ENCODE data around the gene VMP1.
"Not testable (repeated sequence)": the region's sequence is repeated elsewhere in the genome, so short reads cannot be mapped to it uniquely, and the experiment has no call there.

VMP1 gene

DNA sequence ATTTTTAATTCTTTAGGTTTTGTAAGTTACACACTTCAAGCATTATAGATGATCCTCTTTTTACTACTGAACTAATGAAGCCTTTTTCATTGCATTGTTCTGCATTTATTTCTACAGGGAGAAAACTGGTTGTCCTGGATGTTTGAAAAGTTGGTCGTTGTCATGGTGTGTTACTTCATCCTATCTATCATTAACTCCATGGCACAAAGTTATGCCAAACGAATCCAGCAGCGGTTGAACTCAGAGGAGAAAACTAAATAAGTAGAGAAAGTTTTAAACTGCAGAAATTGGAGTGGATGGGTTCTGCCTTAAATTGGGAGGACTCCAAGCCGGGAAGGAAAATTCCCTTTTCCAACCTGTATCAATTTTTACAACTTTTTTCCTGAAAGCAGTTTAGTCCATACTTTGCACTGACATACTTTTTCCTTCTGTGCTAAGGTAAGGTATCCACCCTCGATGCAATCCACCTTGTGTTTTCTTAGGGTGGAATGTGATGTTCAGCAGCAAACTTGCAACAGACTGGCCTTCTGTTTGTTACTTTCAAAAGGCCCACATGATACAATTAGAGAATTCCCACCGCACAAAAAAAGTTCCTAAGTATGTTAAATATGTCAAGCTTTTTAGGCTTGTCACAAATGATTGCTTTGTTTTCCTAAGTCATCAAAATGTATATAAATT, 132.3 kb downstream of the VMP1 start:
- no peak for DNase-seq

DNA sequence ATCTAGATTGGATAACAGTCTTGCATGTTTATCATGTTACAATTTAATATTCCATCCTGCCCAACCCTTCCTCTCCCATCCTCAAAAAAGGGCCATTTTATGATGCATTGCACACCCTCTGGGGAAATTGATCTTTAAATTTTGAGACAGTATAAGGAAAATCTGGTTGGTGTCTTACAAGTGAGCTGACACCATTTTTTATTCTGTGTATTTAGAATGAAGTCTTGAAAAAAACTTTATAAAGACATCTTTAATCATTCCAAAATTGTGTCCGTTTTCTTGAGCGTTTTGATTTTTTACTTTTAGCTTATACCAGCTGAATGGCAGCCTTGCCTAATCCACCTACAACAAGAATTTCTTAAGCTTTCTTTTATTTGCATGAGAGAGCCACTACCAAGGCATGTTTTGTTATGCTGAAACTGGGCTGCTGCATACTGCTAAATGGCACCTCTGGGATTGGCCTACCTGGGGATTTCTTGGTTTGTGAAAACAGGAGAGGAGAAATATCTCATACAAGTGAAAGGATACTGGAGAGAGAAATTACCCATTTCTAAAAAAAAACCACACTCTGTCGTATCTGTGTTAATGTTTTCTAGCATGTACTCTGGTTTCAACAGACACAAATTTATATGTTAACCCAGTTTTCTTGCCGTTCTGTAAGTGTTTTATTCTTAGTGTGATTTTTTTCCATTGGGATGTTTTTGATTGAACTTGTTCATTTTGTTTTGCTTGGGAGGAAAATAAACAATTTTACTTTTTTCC, 133.1 kb downstream of the VMP1 start:
- DNase-seq, result no peak

GRCh38 chr17:59841091-59841881, 133.8 kb downstream of the VMP1 start:
- DNase-seq, result not testable (repeated sequence)

DNA sequence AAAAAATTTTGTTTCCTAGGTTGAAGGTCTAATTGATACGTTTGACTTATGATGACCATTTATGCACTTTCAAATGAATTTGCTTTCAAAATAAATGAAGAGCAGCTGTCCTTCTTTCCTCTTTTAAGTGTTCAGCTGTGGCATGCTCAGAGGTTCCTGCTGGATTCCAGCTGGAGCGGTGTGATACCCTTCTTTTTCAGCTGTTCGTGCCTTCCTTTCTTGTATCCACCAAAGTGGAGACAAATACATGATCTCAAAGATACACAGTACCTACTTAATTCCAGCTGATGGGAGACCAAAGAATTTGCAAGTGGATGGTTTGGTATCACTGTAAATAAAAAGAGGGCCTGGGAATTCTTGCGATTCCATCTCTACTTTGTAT, 134.4 kb downstream of the VMP1 start:
- DNase-seq, result not testable (repeated sequence)

GRCh38 chr17:59842901-59843652, 135.6 kb downstream of the VMP1 start:
- no peak for DNase-seq

DNA sequence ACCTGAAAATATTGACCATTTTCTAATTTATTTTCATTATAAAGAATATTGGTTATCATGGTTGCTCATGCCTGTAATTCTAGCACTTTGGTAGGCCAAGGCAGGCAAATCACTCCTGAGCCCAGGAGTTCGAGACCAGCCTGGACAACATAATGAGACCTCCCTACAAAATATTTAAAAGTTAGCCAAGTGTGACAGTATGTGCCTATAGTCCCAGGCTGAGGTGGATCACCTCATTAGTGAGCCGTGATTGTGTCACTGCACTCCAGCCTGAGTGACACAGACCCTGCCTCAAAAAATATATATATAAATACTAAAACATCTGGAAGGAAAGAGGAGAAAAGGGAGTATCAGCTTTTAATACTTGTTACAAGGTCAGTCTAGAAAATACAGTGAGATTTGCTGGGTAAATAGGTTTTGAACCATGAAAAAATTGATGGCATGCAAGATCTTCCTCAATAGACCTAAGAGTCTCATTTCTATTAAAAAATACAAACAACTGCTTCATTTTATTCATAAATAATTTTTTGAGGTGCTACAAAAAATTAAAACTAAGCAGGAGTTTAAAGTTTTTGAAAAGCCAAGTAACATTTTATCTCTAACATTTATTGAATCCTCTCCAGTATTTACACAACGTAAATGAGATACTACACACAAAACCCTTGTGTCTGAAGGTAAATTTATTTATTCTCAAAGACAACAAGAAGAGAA, 137.6 kb downstream of the VMP1 start:
- DNase-seq, result no peak

DNA sequence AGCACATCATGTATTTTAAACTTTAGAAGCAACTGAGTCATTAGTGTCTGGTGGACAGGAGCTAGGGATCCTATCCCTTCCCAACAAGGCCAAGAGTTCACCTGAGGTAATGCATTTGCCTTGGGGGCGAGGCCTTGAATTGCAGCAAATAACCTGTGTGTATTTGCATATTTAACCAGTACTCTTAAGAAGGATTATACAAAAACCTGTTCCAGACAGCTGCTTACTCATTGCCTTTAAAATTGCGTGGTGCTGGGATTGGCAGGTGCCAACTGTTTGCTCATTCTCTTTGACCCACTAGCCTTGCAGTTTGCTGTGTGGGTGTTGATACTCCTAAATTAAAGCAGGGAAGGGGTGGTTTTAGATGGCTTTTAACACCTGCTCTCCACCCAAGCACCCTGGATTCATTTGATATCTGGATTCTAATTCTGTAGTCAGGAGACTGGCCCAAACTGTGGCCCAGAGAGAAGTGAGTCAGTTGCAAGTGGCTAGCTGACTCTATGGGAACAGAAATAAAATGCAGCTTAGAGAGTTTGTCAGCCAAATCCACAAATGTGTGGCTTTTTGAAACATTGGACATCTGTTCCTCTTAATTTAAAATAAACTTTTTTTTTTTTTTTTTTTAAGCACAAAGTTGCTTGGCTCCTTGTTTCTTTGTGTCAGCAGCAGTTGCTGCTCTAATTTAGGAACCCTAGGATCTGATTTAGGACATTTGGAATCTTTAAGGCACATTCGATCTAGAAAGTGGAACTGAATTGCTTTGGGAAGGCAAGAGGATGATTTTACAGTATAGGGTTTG, 138.3 kb downstream of the VMP1 start:
- peak in 4 of 51 donors; percentile 2 to 31 (median 13) for DNase-seq

GRCh38 chr17:59846394-59847165, 139.1 kb downstream of the VMP1 start:
- DNase-seq, result peak in 1 of 51 donors; percentile 11

- no peak for DNase-seq
These were observed 140.9 kb downstream of the VMP1 start for GRCh38 chr17:59848385-59848668.

- DNase-seq, result peak in 1 of 51 donors; percentile 16
These were observed 141.3 kb downstream of the VMP1 start for GRCh38 chr17:59848778-59849177.

- DNase-seq, result not testable (repeated sequence)
These were observed 142.9 kb downstream of the VMP1 start for GRCh38 chr17:59850311-59850710.

DNA sequence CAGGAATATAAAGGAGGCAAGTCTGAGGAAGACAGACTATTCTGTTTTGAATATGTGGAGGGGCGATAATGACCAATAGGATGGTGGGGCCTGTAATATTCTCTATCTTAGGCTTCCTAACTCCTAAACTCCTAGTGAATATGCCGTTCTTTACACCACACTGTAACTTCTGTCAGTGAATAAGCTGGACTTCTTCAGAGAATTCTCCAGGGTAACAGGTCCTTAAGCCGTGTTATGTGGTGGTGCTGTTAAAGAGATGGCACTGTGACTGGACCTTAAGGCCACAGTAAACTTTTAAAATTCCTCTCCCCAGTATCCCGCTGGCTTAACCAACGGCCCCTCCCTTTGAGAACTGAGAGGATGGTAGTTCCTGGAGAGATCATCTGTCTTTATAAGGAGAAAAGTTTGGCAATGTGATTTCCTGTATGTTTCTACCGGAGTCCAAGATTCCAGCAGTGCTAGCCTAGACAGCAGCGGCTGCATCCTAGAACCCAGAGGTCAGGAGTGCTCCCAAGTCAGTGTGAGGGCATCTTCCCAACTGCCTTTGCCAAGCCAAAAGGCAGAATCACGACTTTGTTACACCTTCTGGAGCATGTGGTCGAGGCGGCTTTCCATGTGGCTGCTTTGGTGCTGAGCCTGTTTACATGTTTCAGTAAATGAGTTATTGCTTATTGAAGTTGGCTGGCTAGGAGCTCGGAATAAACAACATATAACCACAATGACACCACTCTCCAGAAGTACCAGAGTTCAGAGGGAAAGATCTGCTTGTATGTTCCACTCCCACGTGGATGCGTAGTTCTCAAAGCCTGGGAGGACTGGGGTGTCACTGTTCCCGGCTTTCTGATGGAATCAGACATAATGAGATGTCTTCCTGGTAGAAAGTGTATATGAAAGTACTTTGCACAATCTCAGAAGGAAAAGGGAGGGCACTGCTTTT, 144.3 kb downstream of the VMP1 start:
- DNase-seq, result no peak

GRCh38 chr17:59852847-59853167, 145.4 kb downstream of the VMP1 start:
- DNase-seq, result not testable (repeated sequence)

DNA sequence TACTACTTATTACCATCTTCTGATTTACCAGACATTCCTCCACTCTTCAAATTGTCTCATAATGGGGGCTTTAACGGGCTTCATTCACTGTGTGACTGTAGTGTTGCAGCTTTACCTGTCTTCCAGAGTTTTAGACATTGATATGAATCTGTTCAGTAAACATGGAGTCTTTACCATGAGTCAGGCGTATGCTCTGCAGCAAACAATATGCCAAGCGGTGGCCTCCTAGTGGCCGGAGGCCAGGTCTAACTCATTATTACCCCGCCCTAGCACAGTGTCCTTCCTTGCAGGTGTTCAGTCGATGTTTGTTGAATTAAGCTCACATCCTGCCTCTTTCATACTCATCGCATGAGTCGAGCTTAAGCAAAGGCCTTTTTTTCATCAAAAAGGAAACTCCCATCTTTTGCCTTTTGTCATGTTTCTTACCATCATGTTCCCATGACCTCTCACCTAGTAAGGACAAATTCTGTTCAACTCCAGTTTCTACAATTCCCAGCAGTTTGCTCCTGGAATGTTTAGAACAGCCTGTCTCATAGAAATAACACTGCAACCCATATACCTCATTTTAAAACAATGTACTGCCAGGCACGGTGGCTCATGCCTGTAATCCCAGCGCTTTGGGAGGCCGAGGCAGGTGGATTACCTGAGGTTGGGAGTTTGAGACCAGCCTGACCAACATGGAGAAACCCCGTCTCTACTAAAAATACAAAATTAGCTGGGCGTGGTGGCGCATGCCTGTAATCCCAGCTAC, 145.9 kb downstream of the VMP1 start:
- DNase-seq, result no peak

DNA sequence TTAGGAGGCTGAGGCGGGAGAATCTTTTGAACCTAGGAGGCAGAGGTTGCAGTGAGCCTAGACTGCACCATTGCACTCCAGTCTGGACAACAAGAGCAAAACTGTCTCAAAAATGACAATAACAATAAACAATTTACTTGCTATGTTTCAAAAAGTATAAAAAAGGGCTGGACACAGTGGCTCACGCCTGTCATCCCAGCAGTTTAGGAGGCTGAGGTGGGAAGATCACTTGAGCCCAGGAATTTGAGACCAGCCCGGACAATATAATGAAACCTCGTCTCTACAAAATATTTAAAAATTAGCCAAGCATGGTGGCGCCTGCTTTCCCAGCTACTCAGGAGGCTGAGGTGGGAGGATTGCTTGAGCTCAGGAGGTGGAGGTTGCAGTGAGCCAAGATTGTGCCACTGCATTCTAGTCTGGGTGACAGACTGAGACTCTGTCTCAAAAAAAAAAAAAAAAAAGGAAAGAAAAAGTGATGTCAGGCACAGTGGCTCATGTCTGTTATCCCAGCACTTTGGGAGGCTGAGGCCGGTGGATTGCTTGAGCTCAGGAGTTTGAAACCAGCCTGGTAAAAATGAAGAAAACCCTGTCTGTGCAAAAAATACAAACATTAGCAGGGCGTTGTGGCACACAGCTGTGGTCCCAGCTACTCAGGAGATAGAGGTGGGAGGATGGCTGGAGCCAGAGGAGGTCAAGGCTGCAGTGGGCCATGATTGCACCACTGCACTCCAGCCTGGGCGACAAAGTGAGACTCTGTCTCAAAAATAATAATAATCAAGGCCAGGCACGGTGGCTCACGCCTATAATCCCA, 146.7 kb downstream of the VMP1 start:
- not testable (repeated sequence) for DNase-seq
